Motor neuron (in vitro differentiated cells): ENCODE data around the gene NFATC4. TPM values are rescaled to one million over a fixed set of nuclear protein-coding genes. Genes with fewer than 3 reads are reported as not detected.
A peak's percentile ranks its signal among the peaks of the same experiment; 100 is the strongest.

Source experiments
- ATAC-seq, 8 experiments: fragments of 200-7000 bp; cut with Tn5 transposase; replicated peaks in 6 of 8; 2 replicates each; pipeline ENCODE4 v1.8.0; 2021; ENCODE audit warnings: mild to moderate bottlenecking in 8 of 8, moderate library complexity in 8 of 8
- H3K27ac ChIP-seq, 2 donors: fragments of 250-450 bp; sonication (Bioruptor Pico); 2 replicates each; pipeline ENCODE4 v1.9.0; 2021; ENCODE audit warnings: antibody characterized with exemption in 2 of 2, mild to moderate bottlenecking in 2 of 2, moderate library complexity in 1 of 2
- H3K4me1 ChIP-seq, 2 donors: fragments of 250-450 bp; sonication (Bioruptor Pico); replicated peaks in 1 of 2; 2 replicates each; pipeline ENCODE4 v1.6.1; 2021; ENCODE audit warnings: antibody characterized with exemption in 2 of 2, mild to moderate bottlenecking in 2 of 2, moderate library complexity in 1 of 2
- H3K4me3 ChIP-seq, 5 donors: fragments of 250-450 bp; sonication (Bioruptor Pico); 2 replicates each; pipeline ENCODE4 v1.9.0; 2021; ENCODE audit warnings: antibody characterized with exemption in 5 of 5, mild to moderate bottlenecking in 5 of 5, moderate library complexity in 4 of 5
- WGBS, 10 experiments: fragments of 450-650 bp; shearing (Covaris generic); methylation state at CpG; one replicate each; pipeline ENCODE4 v1.0.0; 2022; 5-methylcytosine and 5-hydroxymethylcytosine counted together
- in situ Hi-C, 9 experiments: fragments of 400-800 bp; cut with MboI; loops; one replicate each; pipeline ENCODE4 v1.15.0; 2021; ENCODE audit warnings: low sequenced_read_pairs in 9 of 9, low pct_unique_long_range_greater_than_20kb in 2 of 9; ENCODE audit not compliant: unreplicated experiment in 9 of 9
- total RNA-seq, 8 experiments: library from RNA; unstranded; fragments of 300-600 nt; gene quantifications; 2 replicates each; pipeline versions ENCODE4 v1.2.3 to v1.2.4, GENCODE V29; 2022

NFATC4 gene
- total RNA-seq, 8 experiments from 2014 or later: 5.1 to 345 (median 13.4) TPM

DNA sequence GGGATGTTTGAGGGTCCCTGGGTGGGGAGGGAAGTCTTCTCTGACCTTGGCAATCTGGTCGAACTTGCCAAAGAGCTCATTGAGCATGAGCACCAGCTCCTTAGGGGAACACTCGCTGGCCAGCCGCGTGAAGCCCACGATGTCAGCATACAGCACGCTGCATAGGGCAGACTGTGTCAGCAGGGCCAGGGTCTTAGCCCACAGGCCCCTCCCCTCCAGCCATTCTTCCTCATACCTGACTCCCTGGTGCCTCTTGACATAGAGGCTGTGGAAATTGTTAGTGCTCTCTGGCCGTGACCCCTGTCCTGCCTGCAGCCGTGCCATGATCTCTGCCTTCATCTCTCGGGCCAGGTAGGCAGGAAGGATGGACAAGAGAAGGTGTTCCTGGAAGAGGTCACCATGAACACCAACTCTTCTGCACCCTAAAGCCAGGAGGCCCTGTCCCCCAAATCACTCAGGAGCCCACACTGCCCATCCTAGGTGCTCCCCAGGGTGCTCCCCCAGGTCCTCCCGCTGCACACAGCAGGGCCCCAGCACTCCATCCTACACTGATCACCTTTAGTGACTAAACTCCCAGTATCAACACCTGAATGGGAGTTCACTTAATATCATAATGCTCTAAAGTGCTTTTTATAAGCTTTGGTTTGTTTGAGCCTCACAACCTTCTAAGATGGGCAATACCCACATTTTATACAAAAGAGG is 36.9 kb upstream of the NFATC4 start:
- Histone ChIP-seq H3K4me1 (peaks cover 0 to 6% of the 10 kb centered on the region in 2 donors), H3K4me3 (no peak overlapping the region), H3K27ac (no peak overlapping the region)
- no peak for ATAC-seq
- 0 to 100% (median 77%) methylated on average over 1 to 2 of the region's 10 CpGs; no CpG with 5 or more reads in 6 of the 10 experiments for WGBS, 10 experiments
- in situ Hi-C loops: loop anchor here in 8 of 9 experiments (10.0 to 25.0 kb wide), 2 partner anchors 104 to 106 kb away; partner anchors contain the start of genes CBLN3 (in 4 of the 8), KHNYN (in 4 of the 8) and SDR39U1 (in 4 of the 8)

DNA sequence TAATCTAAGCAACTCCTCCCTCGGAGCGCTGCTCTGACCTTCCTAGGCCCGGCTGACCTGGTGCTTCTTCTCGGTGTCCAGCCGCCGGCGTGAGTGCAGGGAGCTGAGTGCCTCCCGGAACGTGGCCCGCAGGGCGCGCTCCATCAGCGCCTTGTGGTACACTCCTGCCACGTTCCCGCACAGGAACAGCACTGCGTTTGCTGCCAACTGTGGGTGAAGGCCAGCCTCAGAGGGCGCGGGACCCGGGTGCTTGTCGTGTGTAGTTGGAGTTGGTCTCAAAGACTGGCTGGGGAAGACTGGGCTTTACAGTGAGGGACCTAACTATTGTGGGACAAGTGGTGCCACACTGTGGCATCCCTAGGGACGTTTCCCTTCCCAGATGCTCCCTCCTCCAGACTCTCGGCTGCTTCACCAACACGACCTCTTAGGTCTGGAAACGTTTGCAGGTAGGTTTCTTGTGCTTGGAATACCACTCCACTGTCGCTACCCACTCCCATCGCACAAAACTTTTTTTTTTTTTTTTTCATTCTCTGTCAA is 36.2 kb upstream of the NFATC4 start:
- in situ Hi-C loops: loop anchor here in 8 of 9 experiments (10.0 to 25.0 kb wide), 2 partner anchors 103 to 106 kb away; partner anchors contain the start of genes CBLN3 (in 4 of the 8), KHNYN (in 4 of the 8) and SDR39U1 (in 4 of the 8)
- Histone ChIP-seq H3K27ac (no peak overlapping the region), H3K4me1 (peaks cover 0 to 6% of the 10 kb centered on the region in 2 donors), H3K4me3 (no peak overlapping the region)
- peak in 5 of 8 experiments; percentile 7 to 21 (median 15) for ATAC-seq
- 0 to 87% (median 50%) methylated on average over 1 to 15 of the region's 26 CpGs; no CpG with 5 or more reads in 2 of the 10 experiments for WGBS, 10 experiments

DNA sequence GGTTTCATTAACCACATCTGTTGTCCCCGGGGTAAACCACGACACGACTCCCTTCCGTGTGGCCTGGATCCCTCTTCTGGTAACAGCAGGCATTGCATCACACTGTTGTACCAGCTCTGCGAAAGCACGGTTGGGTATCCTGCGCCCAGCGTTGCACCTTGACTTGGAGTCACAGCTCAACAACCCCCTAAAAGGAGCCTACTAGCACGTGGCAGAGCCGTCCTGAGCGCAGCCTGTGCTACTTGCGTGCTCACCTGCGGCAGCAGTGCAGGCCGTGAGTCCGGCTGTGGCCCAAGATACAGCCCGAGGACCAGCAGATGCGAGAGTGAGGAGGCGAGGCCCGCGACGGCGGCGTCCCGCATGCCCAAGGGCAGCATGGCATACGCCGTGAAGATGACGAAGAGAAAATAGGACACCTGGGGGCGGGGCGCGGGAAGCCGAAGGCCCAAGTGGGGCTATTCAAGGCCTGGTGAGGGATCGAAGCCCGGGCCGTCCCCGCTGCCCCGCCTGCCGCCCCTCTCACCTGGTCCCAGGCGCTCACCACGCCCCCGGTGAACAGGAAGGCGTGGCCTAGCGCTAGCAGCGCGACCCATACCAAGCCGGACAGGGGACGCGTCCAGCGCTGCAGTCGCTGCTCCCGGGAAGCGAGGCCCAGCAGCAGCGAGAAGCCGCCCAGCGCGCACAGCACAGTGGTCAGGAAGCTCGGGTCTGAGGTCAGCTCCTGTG is 35.6 kb upstream of the NFATC4 start:
- in situ Hi-C loops: loop anchor here in 8 of 9 experiments (10.0 to 25.0 kb wide), 2 partner anchors 102 to 105 kb away; partner anchors contain the start of genes CBLN3 (in 4 of the 8), KHNYN (in 4 of the 8) and SDR39U1 (in 4 of the 8)
- peak; percentile 25 to 87 (median 80) for ATAC-seq
- H3K27ac ChIP-seq: no peak overlapping the region
- peaks cover 0 to 6% of the 10 kb centered on the region in 2 donors for H3K4me1 ChIP-seq
- peak overlapping the region; percentile 5 to 16 (median 8) for H3K4me3 ChIP-seq
- 0 to 9% (median 5%) methylated on average over 1 to 21 of the region's 56 CpGs; no CpG with 5 or more reads in 4 of the 10 experiments for WGBS, 10 experiments

DNA sequence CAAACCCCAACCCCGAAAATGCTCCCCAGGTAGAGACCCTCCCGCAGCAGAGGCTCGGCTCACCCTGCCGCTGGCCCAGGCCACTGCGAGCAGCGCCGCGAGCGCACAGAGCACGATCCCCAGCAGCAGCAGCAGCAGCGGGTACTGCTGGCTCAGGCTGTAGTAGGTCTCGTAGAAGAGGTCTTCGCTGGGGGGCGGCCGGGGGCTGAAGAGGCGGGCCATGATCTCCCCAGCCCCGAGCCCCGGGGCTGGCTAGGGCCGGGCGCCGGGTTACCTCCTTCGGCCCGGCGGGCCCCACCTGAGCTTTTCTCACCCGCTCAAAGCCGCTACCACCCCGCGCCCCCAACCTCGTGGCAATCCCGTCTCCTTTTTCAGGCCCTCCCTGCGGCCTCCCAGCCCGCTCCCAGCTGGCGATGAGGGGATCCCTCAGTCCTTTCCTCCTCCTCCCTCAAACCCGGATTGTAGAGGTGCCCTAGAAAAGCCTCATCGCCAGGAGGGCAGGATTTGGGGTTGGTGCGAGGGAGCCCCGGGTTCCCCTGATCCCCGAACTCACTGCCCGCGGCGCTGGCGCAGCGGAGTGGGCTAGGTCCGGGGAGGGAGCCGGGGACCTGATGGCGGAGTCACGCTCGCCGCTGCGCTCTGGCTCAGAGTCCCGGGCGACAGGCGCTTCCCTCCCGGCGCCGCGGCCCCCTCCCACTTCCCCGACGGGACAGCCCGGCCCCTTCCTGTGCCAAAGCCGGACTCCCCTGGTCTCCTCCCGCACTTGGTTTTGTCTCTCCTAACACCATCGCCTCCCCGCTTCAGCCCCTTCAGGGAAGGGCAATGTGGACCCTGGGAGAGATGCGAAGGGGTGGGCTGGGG is 33.3 kb upstream of the NFATC4 start, which contains the start of gene ADCY4:
TSS of gene ADCY4 (minus strand) at position 641 of the 861 bp plus-strand sequence. CDS start at position 222, 419 bp downstream.
- H3K27ac ChIP-seq: no peak within 1 kb of the TSS
- in situ Hi-C loops: loop anchor here in 8 of 9 experiments (10.0 to 25.0 kb wide), 2 partner anchors 100 to 103 kb away; partner anchors contain the start of genes CBLN3 (in 4 of the 8), KHNYN (in 4 of the 8) and SDR39U1 (in 4 of the 8)
- H3K4me1 ChIP-seq: peaks cover 0 to 10% of the 10 kb centered on the region in 2 donors
- H3K4me3 ChIP-seq: peak within 1 kb of the TSS in 2 of 5 donors; percentile 8 to 12
- WGBS, 10 experiments: 0 to 40% (median 12%) methylated on average over 1 to 9 of the region's 65 CpGs; no CpG with 5 or more reads in 6 of the 10 experiments
- peak; percentile 7 to 31 (median 23) for ATAC-seq

DNA sequence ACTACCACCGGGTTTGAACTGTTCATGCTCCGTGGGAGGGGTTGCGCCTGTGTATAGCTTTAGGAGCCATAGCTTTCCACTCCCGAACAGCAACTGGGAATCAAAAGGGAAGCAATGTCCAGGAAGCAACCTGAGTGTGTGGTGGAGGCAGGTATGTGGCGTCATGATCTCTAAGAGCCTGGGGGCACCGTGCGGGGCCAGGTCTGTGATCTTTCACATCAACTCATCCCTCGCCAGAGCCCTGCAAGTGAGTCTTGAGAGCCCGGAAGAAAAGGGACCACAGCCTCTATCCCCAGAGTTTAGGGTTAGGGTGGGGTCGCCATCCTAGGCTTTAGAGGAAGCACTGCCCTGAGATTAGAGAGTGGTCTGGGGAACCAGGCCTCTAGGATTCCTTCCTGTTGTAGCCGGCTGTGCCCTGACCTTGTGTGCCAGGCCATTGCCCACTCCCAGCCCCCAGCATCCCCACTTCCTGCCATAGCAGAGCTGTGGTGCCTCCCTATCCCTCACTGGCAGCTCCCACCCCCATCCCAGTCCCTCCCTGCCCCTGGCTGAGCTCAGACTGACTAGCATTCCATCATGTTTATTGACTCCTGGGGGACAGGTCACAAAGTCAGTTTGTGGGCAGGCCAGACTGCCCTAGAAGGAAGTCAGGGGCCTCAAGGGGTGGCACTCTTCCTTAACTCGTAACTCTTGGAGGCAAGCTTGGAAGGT is 32.4 kb upstream of the NFATC4 start:
- in situ Hi-C loops: loop anchor here in 8 of 9 experiments (10.0 to 25.0 kb wide), 2 partner anchors 99 to 102 kb away; partner anchors contain the start of genes CBLN3 (in 4 of the 8), KHNYN (in 4 of the 8) and SDR39U1 (in 4 of the 8)
- 27 to 90% (median 60%) methylated on average over 1 to 6 of the region's 12 CpGs; no CpG with 5 or more reads in 6 of the 10 experiments for WGBS, 10 experiments
- H3K4me1 ChIP-seq: peaks cover 0 to 10% of the 10 kb centered on the region in 2 donors
- no peak overlapping the region for H3K4me3 ChIP-seq
- no peak overlapping the region for H3K27ac ChIP-seq
- no peak for ATAC-seq

DNA sequence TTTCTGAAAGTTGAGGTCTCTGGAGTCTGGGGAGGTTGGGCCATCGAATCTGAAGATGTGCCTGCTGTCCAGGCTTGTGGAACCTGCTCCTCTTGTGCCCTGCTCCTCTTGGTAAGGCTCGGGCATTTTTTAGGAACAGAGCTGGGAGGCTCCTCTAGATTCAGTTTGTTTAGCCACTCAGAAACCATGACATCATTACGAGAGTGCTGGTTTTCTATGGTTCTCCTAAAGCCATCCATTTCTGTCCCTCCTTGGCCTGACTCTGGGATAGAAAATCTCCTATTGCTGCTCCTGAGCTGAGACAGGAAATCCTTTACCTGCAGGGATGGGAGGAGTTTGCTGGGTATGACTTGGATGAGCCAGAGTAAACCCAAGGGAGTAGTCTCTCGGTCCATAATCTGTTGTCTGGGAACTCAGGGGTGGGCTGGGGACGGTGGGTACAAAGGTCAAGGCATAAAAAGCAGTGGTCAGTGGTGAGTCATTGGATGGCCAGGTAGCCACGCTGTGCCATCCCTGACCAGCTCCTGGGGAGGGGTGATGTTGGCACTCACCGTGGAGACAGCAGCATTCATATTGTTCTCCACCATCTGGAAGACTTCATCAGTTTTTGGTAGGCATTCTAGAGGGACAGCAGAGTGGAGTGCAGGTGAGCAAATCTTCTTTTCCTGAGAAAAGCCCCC is 30.7 kb upstream of the NFATC4 start:
- H3K4me1 ChIP-seq: peaks cover 0 to 10% of the 10 kb centered on the region in 2 donors
- WGBS, 10 experiments: 42 to 80% (median 65%) methylated on average over 1 to 4 of the region's 7 CpGs; no CpG with 5 or more reads in 3 of the 10 experiments
- no peak overlapping the region for H3K4me3 ChIP-seq
- H3K27ac ChIP-seq: no peak overlapping the region
- no peak for ATAC-seq
- in situ Hi-C loops: loop anchor here in 8 of 9 experiments (10.0 to 25.0 kb wide), 2 partner anchors 98 to 100 kb away; partner anchors contain the start of genes CBLN3 (in 4 of the 8), KHNYN (in 4 of the 8) and SDR39U1 (in 4 of the 8)

DNA sequence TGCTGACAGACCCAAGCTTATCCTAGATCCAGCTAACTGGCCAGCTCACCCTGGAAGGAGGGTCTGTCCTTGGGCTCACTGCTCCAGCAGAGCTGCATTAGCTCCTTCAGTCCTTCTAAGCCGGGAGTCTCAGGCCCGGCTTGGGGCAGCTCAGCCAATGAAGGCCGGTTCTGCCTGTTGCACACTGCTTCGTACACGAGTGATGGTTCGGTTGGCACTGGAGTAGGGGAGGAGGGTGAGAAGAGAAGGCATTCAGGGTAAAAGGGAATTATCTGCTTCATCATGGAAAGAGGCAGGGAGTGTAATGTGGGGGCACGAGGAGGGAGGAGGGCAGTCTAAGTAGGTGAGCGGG is 30.2 kb upstream of the NFATC4 start:
- no peak for ATAC-seq
- 64 to 100% (median 76%) methylated on average over 2 to 8 of the region's 8 CpGs; no CpG with 5 or more reads in 3 of the 10 experiments for WGBS, 10 experiments
- in situ Hi-C loops: loop anchor here in 8 of 9 experiments (10.0 to 25.0 kb wide), 2 partner anchors 97 to 100 kb away; partner anchors contain the start of genes CBLN3 (in 4 of the 8), KHNYN (in 4 of the 8) and SDR39U1 (in 4 of the 8)
- peaks cover 0 to 10% of the 10 kb centered on the region in 2 donors for H3K4me1 ChIP-seq
- H3K27ac ChIP-seq: no peak overlapping the region
- H3K4me3 ChIP-seq: no peak overlapping the region

DNA sequence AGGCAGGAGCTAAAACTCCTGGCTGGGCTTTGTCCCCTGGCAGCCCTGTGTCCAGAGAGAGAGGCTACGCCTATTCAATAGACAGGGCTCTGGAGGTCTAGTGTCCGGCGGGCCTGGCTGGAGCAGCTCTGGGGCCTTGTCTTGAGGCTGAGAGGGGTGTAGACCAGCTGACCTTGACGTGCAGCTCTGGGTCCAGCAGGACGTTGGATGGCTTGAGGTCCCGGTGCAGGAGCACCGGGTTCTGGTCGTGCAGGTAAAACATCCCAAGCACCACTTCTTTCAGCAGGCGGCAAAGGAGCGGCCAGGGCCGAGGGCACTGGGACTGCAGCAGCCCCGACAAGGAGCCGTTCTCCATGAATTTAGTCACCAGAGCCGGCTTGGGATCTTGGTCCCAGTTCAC is 29.1 kb upstream of the NFATC4 start:
- ATAC-seq: no peak
- no peak overlapping the region for H3K4me3 ChIP-seq
- 29 to 100% (median 64%) methylated on average over 1 to 11 of the region's 14 CpGs; no CpG with 5 or more reads in 4 of the 10 experiments for WGBS, 10 experiments
- peaks cover 0 to 10% of the 10 kb centered on the region in 2 donors for H3K4me1 ChIP-seq
- no peak overlapping the region for H3K27ac ChIP-seq
- in situ Hi-C loops: loop anchor here in 8 of 9 experiments (10.0 to 25.0 kb wide), 2 partner anchors 96 to 98 kb away; partner anchors contain the start of genes CBLN3 (in 4 of the 8), KHNYN (in 4 of the 8) and SDR39U1 (in 4 of the 8)

DNA sequence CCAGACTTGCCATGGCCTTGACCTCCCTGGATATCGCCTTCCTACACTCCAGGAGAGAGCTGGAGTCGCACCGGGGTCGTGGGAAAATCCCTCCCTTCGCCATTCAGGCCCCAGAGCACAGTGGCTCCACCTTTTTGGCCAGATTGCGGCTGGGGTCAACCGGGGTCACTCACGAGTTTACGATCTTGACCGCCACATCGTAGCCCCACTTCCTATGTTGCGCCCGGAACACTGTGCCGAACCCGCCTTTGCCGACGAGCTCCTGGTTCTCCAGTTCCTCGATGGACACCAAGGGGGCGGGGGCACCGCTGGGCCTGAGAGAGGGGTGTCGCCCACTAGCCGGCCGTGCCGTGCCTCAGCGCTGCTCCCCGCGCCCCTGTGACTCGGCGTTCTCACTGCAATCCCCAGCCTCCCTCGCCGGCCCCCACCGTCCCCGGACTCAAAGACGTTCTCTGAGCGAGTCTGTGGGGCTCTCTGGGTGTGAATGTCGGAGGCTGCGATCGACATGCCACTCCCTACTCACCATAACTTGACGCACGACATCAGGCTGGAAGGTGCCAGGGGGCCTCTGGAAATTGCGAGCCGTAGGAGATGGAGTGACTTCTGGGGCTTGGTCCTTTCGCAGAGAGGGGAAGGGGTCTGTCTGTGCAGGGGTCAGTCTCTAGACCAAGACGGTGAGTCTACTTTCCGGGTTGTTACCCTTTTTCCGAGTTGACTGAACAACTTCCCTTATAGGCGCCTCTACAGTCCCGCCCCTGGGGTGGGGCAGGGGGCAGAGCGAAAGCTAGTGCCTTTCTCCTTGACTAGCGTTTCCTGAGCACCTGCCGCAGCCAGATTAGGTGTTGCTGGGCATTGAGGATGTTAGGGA is 28.5 kb upstream of the NFATC4 start, which contains the start of gene RIPK3:
TSS of gene RIPK3 (minus strand) at position 708 of the 868 bp plus-strand sequence. CDS start at position 543, 165 bp downstream.
- 0 to 53% (median 10%) methylated on average over 1 to 13 of the region's 51 CpGs; no CpG with 5 or more reads in 4 of the 10 experiments for WGBS, 10 experiments
- peak in 5 of 8 experiments; percentile 13 to 84 (median 49) for ATAC-seq
- peaks cover 0 to 9% of the 10 kb centered on the region in 2 donors for H3K4me1 ChIP-seq
- in situ Hi-C loops: loop anchor here in 8 of 9 experiments (10.0 to 25.0 kb wide), 2 partner anchors 95 to 98 kb away; partner anchors contain the start of genes CBLN3 (in 4 of the 8), KHNYN (in 4 of the 8) and SDR39U1 (in 4 of the 8)
- H3K4me3 ChIP-seq: no peak within 1 kb of the TSS
- H3K27ac ChIP-seq: no peak within 1 kb of the TSS
